Measurements from ENCODE around the gene EYA2.

GRCh38 chr20:47213966-47214365, 319.3 kb downstream of the EYA2 start:
- TF ChIP-seq, protein P1, sequence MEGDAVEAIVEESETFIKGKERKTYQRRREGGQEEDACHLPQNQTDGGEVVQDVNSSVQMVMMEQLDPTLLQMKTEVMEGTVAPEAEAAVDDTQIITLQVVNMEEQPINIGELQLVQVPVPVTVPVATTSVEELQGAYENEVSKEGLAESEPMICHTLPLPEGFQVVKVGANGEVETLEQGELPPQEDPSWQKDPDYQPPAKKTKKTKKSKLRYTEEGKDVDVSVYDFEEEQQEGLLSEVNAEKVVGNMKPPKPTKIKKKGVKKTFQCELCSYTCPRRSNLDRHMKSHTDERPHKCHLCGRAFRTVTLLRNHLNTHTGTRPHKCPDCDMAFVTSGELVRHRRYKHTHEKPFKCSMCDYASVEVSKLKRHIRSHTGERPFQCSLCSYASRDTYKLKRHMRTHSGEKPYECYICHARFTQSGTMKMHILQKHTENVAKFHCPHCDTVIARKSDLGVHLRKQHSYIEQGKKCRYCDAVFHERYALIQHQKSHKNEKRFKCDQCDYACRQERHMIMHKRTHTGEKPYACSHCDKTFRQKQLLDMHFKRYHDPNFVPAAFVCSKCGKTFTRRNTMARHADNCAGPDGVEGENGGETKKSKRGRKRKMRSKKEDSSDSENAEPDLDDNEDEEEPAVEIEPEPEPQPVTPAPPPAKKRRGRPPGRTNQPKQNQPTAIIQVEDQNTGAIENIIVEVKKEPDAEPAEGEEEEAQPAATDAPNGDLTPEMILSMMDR (IDR thresholded peaks at IDR 0.05): no peak
- TF ChIP-seq POLR2A (IDR thresholded peaks at IDR 0.05): no peak
